MV-4-11 (cell line): ENCODE data around the gene MYL10.

Experiments used
- DNase-seq: peaks from one replicate; lab custom pipeline; 2025; lab: John Stamatoyannopoulos, UW

Gene MYL10

DNA sequence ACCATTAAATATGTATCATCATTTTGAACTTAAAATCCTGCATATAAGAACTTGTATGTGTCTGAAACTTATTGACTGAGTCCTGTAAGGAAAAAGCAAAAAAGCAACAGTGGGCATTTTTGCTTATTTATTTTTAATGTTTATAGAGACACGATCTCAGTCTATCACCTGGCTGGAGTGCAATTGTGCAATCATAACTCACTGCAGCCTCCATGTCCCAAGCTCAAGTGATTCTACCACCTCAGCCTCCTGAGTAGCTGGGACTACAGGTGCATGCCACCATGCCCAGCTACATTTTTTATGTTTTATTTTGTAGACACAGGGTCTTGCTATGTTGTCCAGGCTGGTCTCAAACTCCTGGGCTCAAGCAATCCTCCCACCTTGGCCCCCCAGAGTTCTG lies 32.2 kb downstream of the MYL10 start:
- no peak for DNase-seq

DNA sequence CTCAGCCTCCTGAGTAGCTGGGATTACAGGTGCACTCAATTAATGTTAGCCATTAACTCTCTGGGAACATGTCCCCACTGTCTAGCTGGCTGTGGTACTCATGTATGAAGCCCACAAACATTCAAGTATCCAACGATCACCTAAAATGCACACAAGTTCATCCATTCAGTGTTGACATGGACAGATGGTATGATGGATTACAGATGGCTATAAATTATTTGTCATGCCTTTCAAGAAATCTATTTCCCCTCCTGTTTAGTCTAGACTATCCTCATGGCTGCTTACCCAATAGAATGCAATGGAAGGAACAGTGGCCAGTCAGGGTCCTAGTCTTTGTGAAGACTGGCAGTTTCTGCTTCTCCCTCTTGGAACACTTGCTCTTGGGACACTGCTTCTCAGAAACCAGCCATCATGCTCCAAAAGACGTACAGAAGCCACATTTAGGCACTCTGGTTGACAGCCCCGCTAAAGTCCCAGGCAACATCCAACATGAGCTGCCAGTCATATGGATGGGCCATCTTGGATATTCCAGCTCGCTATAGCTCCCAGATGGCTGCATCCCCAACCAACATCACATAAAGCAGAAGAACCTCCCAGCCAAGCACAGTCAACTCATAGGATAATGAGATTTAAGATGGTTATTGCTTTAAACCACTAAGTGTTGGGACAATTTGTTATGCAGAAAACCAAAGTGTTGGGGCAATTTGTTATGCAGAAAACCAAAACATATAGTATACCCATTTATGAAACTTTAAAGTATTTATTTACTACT lies 33.1 kb downstream of the MYL10 start:
- DNase-seq = no peak

DNA sequence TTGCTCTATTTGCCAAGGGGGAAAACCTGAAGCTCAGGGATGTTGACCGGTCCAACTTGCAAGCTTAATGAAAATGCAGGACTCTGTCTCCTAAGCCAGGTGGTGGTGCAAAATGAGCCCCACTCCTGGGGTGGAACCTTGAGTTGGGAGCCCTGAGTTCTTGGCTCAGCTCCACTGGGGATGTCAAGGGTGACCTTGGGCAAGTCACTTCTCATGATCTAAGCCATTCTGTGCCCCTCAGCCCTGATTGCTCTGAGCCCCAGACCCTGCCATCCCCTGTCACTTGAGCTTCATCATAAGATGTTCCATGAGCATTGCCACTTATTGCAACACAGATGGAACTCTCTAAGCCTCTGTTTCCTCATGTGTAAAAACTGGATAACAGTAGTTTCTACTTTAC lies 33.9 kb downstream of the MYL10 start:
- DNase-seq = no peak

DNA sequence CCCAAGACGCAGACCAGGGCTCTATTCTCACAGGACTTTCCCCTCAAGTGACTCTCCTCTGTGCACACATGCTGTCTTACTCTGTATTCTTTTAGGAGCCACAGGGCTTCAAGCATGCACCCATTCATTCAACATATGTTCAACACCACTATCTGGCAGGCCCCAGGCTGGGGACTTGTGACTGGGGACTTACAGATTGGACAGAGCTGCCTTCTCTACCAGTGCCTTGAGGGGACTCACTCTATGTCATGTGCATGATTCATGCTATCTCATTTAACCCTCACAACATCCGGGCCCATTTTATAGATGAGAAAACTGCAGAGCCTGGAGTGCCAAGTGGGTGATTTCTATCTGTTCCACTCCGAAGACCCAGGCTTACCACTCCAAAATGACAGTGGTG lies 34.3 kb downstream of the MYL10 start:
- DNase-seq = no peak

DNA sequence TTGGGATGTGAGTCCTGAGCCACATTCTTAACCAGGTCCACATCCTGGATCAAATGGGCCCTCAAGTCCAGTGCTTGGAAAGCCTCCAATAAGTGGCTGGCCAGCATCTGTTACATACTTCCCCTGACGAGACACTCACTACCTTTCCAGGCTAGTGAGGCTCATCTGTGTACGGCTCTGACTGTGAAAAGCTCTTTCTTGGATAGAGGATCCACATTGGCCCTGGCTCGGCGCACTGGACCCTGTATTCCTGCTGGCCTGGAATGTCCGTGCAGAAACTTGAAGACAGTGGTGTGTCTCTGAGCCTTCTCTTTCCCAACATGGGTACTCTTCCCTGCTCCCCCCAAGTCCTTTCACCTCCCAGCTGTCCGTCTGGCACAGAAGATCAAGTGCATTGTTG lies 35.5 kb downstream of the MYL10 start:
- no peak for DNase-seq

DNA sequence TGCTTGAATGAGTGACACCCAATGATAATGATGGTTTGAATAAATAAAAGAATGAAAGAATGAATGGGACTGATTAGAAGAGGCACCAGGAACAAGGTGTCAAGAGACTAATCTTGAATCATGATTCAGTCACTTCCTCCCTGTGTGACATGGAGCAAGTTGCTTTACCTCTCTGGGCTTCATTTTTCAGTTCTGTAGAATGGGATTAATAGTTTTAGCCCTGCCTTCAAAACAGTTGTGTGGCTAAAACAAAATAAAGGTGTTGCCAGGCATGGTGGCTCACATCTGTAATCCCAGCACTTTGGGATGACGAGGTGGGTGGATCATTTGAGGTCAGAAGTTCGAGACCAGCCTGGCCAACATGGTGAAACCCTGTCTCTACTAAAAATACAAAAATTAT lies 37.6 kb downstream of the MYL10 start:
- no peak for DNase-seq

DNA sequence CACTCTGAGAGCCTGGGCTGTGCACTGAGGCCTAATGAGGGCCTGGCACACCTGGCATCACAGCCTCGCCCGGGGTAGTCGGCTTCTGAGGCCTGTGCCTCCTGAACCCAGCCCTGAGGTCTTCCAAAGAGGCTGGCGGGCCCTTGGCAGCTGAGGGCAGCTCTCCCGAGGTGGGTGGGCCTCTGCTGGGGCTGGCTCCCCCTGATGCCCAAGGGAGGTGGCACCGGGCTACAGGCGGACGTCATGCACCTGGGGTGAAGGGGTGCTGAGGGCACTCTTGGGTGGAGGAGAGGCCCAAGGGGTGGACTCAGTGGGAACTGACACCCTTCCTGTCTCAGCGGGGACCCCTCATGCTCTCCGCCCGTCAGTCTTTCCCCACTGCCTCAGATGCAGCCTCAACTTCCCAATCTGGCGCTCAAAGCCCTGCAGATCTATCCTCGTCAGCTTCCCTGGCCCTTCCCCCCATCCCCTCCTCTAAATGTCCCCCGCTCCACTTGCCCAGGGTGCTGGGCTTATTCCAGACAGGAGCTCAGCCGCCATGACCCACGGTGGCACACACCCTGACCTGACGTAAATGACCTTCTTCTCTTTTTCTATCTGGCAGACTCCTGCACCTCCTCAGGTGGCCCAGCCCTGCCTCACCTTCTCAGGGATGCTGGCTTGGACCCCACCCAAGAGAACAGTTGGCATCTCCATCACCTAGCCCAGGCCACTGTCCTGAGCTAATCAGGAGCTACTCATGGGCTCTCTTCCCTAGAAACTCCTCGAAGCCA lies 38.2 kb downstream of the MYL10 start:
- no peak for DNase-seq

DNA sequence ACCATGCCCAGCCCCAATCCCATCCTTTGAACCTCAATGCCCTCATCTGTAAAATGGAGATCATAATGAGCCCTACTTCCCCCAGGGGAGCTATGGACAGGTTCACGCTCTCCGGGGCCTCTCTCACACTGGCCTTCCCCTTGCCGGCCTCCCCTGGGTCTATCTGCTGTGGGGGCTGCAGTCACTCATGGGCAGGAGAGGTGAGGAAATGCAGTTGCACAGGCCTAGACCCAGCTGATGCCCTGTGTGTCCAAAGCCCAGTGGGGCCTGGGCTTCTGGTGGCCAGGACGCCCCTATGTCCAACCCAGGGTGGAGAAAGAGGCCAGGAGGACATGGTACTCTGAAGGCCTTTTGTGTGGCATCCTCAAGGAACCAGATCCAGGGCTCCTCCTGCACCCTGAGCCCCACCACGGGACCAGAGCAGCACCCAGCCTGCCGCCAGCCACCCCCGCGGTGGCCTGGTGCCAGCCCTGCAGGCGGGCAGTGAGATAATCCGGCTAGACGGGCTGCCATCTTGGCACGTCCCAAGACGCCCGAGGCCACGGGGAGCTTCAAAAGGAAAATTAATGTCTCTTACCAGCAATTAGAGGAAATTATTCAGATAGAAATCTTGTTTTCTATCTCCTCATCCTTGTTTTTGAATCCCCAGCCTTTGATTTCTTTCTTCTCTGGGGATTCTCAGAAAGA lies 39.0 kb downstream of the MYL10 start:
- DNase-seq = no peak

DNA sequence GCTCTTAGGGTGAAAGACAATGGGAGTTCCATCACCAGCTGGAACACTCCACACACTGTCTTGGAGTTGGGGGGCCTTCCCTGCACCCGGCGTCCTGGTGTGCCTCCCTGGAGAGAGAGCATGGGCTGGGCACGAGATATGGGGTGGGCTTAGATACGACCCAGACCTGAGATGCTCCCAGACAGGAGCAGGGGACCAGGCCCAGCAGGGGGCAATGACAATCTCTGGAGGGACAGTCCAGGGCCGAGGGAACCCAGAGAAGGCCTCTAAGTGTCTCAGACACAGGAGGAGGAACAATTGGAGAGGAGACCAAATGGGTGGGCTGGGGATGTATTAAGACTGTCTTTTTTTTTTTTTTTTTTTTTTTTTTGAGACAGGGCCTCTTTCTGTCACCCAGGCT lies 40.0 kb downstream of the MYL10 start:
- DNase-seq = no peak

DNA sequence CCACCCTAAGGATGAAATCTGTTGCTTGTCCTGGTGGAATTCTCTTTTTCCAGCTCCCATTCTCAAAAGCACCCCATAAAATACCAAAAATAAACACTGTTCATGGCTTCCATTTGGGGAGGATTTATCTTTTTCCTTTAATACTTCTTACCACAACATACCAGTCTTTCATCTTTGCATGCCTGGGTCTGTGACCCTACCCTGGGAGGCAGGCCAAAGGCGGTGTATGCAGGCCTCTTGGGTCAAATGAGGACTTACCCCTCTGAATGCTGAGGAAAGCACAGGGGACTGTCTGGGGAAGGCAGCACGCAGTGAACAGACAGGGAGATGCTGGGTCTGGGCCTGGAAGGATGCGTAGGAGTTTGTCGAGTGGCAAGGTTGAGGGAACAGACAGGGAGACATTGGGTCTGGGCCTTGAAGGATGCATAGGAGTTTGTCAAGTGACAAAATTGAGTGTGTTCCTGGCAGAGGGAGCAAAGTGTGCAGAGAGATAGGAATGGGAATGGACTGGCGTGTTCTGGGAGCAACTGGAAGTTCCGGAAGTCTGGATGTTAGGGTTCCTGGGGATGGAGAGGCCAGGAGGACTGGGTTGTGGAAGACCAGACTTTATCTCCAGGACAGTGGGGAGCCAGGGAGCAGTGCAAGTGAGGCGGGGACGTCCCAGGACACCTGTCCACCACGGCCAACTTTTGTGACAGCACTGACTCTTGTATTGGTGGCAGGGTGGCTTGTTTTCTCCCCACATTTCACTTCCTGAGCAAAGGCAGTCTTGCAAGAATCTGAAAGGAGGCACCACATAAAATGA lies 40.8 kb downstream of the MYL10 start:
- DNase-seq = no peak

DNA sequence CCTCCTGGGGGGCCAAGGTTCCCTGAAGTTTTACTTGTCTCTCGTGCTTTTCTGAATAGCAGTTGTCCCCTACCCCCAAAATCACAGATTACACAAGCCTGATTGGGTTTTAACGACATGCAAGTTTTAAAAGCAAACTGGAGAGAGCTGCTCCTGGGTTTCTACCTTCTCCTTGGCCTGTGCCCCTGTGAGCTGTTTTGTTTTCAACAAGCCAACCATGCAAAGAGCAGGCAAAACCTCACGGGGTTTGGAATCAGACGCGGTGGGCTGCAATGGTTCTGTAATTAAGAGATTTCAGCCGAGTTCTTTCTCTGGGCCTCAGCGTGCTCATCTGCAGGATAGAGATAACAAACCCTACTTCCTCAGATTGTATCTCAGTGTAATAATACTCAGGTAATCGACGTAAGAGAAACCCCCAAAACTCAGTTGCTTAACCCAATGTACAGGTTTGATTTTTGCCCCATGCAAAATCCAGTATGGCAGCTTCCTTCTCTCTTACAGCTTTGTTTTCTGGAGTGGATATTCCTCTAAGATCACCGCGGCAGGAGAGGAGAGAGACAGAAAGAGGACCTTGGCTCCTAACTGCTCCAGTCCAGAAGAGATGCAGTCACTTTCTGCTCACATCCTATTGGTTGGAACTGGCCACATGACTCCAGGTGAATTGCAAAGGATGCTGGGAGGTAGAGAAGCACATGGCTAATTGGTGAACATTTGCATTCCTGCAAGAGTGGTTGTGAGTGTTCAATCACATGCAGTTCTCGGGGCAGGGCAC lies 42.0 kb downstream of the MYL10 start:
- no peak for DNase-seq

DNA sequence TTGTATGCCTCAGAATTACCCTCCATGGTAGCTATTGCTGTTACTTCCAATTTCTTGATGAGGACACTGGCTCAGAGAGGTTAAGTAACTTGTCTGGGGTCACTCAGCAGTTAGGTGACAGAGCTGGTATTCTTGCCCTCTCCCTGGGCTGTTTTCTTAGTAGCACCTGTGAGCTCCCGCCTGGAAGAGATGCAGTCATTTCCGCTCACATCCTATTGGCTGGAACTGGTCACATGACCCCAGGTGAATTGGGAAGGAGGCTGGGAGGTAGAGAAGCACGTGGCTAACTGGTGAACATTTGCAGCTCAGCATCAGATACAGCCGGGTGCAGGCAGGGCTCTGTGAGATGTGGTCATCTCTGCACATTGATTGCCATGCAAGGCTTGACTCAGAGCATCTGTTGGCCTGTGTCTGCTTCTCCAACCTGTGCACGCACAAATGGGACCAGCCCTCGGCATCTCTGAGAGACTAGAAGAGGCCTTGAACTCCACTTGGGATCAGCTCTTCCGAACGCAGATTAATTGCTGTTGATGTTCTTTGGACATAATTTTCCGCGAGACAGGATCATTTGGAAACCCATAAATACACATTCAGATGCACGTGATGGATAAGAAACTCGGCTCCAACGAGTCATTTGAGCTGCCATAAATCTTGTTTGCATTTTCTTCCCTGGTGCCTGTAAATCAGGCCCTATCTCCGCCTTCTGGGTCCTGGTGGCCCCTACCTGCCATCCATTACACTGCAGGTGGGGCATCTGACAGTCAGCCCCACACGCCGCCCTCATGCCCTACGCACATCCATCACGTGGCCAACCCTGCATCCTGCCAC lies 42.8 kb downstream of the MYL10 start:
- DNase-seq = no peak

DNA sequence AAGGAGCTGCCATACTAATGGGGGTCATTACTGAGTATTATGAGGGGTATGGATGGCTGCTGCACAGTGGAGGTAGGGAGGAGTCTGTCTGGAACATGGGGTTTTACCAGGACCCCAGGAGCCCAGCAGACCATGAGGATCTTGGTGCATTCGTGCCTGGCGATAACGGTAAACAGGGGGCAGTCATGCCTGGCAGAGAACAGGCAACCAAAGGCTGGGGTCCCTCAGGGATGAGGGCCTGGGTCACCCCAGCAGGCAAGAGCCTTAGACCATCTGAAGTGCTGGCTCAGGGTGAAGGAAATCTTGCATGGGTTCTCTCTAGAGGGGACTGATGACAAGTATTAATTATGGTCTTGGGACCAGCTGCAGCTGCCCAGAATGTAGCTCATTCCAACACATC lies 46.1 kb downstream of the MYL10 start:
- DNase-seq = no peak

DNA sequence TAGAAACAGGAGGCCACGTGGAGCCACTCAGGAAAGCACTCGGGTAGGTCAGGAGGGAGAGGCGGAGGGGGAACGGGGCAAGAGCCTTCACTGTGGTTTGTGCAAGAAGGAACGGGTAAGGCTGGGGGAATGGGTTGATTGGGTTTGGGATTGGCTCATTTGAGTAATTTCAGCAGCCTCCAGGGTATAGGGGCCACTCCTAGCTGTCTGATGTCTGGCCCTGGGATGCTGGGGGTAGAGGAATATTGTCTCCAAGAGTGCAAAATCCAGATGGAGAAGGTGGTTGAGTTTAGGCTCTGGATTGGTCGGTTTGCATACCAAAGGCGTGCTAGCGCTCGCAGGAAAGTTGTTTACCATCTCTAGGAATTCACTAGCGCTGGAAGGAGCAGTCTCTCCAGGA lies 47.2 kb downstream of the MYL10 start:
- DNase-seq = no peak

DNA sequence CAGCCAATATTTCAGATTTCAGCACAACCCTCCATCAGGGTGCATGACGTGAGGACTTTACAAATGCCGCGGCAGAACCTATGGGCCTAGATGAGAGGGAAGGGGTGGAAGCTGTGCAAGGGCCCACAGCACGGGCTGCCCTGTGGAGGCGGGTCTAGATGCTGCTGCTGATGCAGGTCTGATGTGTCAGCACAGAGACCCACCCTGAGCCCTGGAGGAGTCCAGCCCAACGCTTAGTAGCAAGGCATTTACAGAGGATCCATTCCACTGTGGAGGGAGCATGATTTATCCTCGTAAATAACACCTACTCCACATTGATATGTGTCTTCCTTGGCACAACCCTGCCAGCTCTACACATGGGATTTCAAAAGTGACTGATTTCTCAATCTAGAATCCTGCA lies 48.5 kb downstream of the MYL10 start:
- no peak for DNase-seq

DNA sequence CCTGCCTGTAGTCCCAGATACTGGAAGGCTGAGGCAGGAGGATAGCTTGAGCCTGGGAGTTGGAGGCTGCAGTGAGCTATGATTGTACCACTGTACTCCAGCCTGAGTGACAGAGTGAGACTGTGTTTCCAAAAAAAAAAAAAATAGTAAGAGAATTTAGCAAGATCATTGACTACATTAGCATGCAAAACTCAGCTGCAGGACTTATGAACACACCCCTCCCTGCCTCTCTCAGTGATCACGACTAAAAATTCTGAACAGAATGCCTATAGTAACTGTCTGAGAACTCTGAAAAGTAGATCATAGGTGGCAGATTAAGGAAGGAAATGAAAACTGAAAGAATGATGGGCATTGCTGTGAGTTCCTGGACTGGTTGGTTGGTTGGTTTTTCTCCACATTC lies 50.5 kb downstream of the MYL10 start:
- DNase-seq = no peak

DNA sequence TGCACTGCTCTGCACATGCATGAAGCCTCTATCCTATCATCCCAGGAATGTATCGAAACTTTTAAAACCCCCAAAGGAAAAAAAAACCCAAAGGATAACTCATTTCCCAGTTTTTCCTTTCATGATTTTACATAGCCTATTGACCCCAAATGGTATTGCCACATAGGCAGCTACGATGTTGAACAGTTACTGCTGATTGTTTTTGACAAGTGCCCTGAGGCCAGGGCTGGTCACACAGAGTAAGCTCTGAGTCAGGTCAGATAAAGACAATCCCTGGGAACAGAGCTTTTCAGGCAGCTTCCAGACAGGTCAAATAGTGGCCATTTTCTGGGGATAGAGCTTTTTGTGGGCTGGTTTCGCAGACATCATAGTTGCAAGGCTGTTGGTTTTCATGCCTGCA lies 52.1 kb downstream of the MYL10 start:
- DNase-seq = no peak

DNA sequence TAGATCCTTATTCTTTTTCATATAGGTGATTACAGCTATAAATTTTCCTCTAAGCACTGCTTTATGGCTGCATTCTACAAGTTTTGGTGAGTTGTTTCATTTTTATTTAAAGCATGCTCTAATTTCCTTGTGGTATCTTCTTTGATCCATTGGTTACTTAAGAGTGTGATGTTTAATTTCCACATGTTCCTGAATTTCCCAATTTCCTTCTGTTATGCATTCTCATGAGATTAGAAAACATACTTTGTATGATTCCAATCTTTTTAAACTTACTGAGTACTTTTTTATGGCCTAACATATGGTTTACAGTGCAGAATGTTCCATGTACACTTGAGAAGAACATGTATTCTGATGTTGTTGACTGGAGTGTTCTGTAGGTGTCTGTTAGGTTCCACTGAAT lies 53.4 kb downstream of the MYL10 start:
- DNase-seq = no peak

DNA sequence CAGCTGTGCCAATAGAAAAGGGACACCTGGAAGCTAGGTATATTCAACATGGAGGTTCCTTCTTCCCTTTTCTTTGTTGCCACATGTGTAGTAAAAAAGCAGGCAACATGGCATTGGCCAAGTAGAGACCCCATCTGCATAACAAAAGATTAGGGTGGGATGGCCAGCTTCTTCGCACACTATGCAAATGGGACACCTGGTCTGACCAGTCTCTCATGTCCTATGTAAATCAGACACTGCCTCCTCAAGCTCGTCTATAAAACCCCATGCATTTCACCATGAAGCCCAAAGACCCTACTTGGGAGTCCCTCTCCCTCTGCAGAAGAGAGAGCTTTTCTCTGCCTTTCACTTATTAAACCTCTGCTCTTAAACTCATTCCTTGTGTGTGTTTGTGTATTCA lies 53.9 kb downstream of the MYL10 start:
- DNase-seq = no peak

DNA sequence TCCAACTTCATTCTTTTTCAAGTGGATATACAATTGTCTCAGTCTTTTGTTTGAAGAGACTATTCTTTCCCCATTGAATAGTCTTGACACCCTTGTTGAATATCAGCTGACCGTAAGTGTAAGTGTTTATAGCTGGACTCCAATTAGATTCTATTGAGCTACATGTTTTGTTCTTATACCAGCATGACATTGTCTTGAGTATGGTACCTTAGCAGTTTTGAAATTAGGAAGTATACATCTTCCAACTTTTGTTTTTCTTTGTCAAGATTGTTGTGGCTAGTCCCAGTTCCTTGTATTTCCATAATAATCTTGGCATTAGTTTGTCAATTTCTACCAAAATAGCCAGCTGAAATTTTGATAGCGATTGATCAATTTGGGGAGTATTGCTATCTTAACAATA lies 56.9 kb downstream of the MYL10 start:
- no peak for DNase-seq

DNA sequence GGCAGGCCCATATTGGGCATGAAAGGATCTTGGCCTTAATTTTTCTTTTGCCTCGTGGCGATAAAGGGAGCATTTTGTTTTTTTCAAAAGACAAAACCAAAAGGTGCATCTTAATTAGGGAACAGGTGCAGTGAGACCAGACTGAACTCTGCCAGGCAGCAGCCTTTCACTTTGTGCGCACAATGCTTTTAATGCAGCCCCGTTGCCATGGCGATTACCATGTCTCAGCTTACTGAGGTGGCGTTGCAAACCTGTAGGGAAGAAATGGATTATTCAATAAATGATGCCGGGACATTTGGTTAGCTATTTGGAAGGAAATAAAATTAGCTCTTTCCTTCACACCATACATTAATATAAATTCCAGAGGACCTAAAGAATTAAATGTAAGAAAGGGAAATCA lies 61.9 kb downstream of the MYL10 start:
- DNase-seq = no peak
